Activated CD4-positive, alpha-beta T cell treated with anti-CD3 and anti-CD28 coated beads, Interleukin-2, Interleukin-4, amounts not matched to agents 100 ng/mL and 50 ng/mL, durations not matched to agents 16 hours and 8 hours (primary cell): Measurements from ENCODE around the gene KCNK18.

Source experiments
- DNase-seq: peaks from one replicate; pipeline ENCODE4 v3.0.0-alpha.2; 2020; ENCODE audit warnings: low spot score

The KCNK18 gene

GRCh38 chr10:117253908-117254307 lies 56.6 kb downstream of the KCNK18 start:
- no peak for DNase-seq

GRCh38 chr10:117254338-117254737 lies 57.0 kb downstream of the KCNK18 start:
- no peak for DNase-seq

- no peak for DNase-seq
Observed at GRCh38 chr10:117254774-117255735, 57.8 kb downstream of the KCNK18 start.

- no peak for DNase-seq
Observed at GRCh38 chr10:117255835-117256460, 58.7 kb downstream of the KCNK18 start.

GRCh38 chr10:117256910-117257309 lies 59.6 kb downstream of the KCNK18 start:
- DNase-seq, result no peak

GRCh38 chr10:117257721-117258120 lies 60.4 kb downstream of the KCNK18 start:
- no peak for DNase-seq

- no peak for DNase-seq
Observed at GRCh38 chr10:117259279-117259678, 62.0 kb downstream of the KCNK18 start.
